ENCODE data around the gene PFDN5. TPM values are rescaled to one million over a fixed set of nuclear protein-coding genes. Genes with fewer than 3 reads are reported as not detected.

The PFDN5 gene
- total RNA-seq, 4 donors from 2014 or later, result 656 to 1,200 (median 763) TPM

- TF ChIP-seq POLR2A (IDR thresholded peaks at IDR 0.05) (no peak), CTCF (IDR thresholded peaks at IDR 0.05) (no peak)
- intact Hi-C loops (cut with DNase I), result loop anchor here (5.0 kb wide), 1 partner anchor 43 kb away; no protein-coding TSS in a partner anchor
These were observed 40.4 kb upstream of the PFDN5 start for GRCh38 chr12:53254816-53255545.

DNA sequence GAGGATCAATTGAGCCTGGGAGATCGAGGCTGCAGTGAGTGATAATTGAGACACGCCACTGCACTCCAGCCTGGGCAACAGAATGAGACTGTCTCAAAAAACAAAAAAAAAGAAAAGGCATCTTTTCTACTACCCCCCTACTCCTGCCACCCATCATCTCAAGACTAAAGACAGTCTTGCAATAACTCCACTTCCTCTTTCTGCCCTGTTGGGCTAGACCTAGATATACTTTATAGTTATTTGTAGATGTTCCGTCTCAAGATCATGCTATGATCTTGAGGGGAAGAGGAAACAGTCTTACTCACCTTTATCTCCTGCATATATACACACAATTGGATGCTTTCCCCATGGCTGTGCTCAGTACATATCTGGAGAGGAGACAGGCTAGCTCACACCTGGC is 39.3 kb upstream of the PFDN5 start:
- no peak for DNase-seq
- no peaks in the 10 kb centered on the region for H3K9me3 ChIP-seq
- peaks cover 13 to 14% of the 10 kb centered on the region in 2 donors for H3K4me1 ChIP-seq
- H3K27me3 ChIP-seq, result no peaks in the 10 kb centered on the region
- 89 to 90% methylated on average over 3 of the region's 3 CpGs for WGBS, 2 donors
- intact Hi-C loops (cut with DNase I), result no loop called here
- peaks cover 0 to 4% of the 10 kb centered on the region in 2 donors for H3K36me3 ChIP-seq
- H3K4me3 ChIP-seq (replicated peaks in 1 of 3), result no peak overlapping the region
- H3K27ac ChIP-seq, result no peak overlapping the region
- TF ChIP-seq CTCF (IDR thresholded peaks at IDR 0.05), result no peak
- no peak for TF ChIP-seq POLR2A (IDR thresholded peaks at IDR 0.05)

More at GRCh38 chr12:53254816-53255545, 40.4 kb upstream of the PFDN5 start:
- no peak for DNase-seq
- Histone ChIP-seq H3K4me3 (replicated peaks in 1 of 3) (no peak overlapping the region), H3K4me1 (peaks cover 17 to 18% of the 10 kb centered on the region in 2 donors), H3K36me3 (peaks cover 0 to 4% of the 10 kb centered on the region in 2 donors), H3K27ac (no peak overlapping the region), H3K9me3 (no peaks in the 10 kb centered on the region), H3K27me3 (no peaks in the 10 kb centered on the region)
- WGBS, 2 donors, result 100% methylated on average over 1 of the region's 1 CpG; no CpG with 5 or more reads in 1 of the 2 donors

- 67 to 70% methylated on average over 7 of the region's 7 CpGs for WGBS, 2 donors
- Histone ChIP-seq H3K4me1 (no peaks in the 10 kb centered on the region), H3K27me3 (no peaks in the 10 kb centered on the region), H3K36me3 (peaks cover 0 to 2% of the 10 kb centered on the region in 2 donors), H3K9me3 (no peaks in the 10 kb centered on the region), H3K4me3 (replicated peaks in 1 of 3) (no peak overlapping the region), H3K27ac (no peak overlapping the region)
- no peak for DNase-seq
- TF ChIP-seq CTCF (IDR thresholded peaks at IDR 0.05) (no peak), POLR2A (IDR thresholded peaks at IDR 0.05) (no peak)
- intact Hi-C loops (cut with DNase I), result no loop called here
These were observed 36.5 kb upstream of the PFDN5 start for GRCh38 chr12:53258541-53259539.

- H3K4me3 ChIP-seq (replicated peaks in 1 of 3), result no peak overlapping the region
- no peaks in the 10 kb centered on the region for H3K36me3 ChIP-seq
- TF ChIP-seq POLR2A (IDR thresholded peaks at IDR 0.05) (no peak), CTCF (IDR thresholded peaks at IDR 0.05) (no peak)
- WGBS, 2 donors, result 87 to 89% methylated on average over 6 of the region's 6 CpGs
- DNase-seq, result no peak
- no peaks in the 10 kb centered on the region for H3K27me3 ChIP-seq
- intact Hi-C loops (cut with DNase I), result no loop called here
- H3K4me1 ChIP-seq, result no peaks in the 10 kb centered on the region
- no peaks in the 10 kb centered on the region for H3K9me3 ChIP-seq
- H3K27ac ChIP-seq, result no peak overlapping the region
These were observed 35.5 kb upstream of the PFDN5 start for GRCh38 chr12:53259891-53260290.
